Right lobe of liver (tissue), 4 donors: ENCODE results near the gene PCBD1.

ENCODE experiments used
- POLR2A ChIP-seq: fragments of 450-650 bp; IDR thresholded peaks from one replicate; pipeline ENCODE4 v1.6.1; 2017; ENCODE audit warnings: antibody characterized with exemption, mild to moderate bottlenecking
- TF ChIP-seq, protein P1 (sequence below), 4 donors: fragments of 200-600 bp in 3 of 4; fragments of 450-650 bp in 1 of 4; IDR thresholded peaks; one replicate each; pipeline versions ENCODE4 v1.5.1 to v1.8.0; 2016 to 2022; ENCODE audit warnings: antibody characterized with exemption in 4 of 4, mild to moderate bottlenecking in 2 of 4
- donor health status: DM: no; HTN: no; CAD: no.
- donor health status: DM: no; HTN: no; CAD: no.
- donor health status: DM: no; HTN: yes; CAD: no.

- TF ChIP-seq, protein P1, sequence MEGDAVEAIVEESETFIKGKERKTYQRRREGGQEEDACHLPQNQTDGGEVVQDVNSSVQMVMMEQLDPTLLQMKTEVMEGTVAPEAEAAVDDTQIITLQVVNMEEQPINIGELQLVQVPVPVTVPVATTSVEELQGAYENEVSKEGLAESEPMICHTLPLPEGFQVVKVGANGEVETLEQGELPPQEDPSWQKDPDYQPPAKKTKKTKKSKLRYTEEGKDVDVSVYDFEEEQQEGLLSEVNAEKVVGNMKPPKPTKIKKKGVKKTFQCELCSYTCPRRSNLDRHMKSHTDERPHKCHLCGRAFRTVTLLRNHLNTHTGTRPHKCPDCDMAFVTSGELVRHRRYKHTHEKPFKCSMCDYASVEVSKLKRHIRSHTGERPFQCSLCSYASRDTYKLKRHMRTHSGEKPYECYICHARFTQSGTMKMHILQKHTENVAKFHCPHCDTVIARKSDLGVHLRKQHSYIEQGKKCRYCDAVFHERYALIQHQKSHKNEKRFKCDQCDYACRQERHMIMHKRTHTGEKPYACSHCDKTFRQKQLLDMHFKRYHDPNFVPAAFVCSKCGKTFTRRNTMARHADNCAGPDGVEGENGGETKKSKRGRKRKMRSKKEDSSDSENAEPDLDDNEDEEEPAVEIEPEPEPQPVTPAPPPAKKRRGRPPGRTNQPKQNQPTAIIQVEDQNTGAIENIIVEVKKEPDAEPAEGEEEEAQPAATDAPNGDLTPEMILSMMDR (IDR thresholded peaks at IDR 0.05) = no peak
- no peak for TF ChIP-seq POLR2A
Measured at GRCh38 chr10:70847659-70848360, 40.6 kb downstream of the PCBD1 start.
